GM21717 (cell line): ENCODE measurements around the gene GYG2.
"Not testable (repeated sequence)": the region's sequence is repeated elsewhere in the genome, so short reads cannot be mapped to it uniquely, and the experiment has no call there.

Source experiments
- ATAC-seq: cut with Tn5 transposase; IDR thresholded peaks from one replicate; pipeline ENCODE4 v1.9.1; 2021; ENCODE audit warnings: mild to moderate bottlenecking, moderate library complexity; ENCODE audit not compliant: unreplicated experiment

GYG2 gene

DNA sequence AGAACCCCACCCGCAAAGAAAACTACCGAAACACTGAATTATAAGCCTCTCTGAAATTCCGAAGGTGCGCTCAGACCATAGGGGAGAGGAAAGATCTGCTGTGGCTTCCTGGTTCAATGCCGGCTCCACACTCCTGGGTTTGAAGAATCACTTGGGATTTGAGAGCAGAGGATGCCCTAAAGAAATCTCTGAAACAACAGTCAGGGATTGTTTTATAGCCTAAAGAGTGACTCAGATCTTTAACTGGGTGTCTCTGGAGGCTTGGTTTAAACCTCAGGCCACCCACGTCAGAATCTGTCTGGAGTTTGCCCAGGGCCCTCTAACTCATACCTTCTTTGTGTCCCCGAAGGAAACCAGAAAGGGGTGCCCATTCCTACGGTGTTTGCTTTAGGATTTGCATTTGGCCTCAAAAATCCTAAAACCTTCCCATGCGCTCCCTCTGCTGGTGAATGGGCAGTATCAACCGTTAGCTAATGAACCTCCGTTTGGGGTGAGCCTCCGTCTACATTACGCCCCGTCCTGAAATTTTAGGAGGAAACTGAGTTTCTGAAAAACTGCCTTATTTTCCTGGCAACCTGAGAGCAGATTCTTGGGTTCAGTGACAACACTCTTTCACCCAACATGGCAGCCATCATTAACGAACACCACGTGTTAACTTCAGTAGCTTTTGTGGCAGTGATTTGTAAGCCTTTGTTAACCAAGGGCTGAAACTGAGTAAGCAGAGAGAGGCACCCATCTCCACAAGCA, 16.4 kb upstream of the GYG2 start:
- not testable (repeated sequence) for ATAC-seq

DNA sequence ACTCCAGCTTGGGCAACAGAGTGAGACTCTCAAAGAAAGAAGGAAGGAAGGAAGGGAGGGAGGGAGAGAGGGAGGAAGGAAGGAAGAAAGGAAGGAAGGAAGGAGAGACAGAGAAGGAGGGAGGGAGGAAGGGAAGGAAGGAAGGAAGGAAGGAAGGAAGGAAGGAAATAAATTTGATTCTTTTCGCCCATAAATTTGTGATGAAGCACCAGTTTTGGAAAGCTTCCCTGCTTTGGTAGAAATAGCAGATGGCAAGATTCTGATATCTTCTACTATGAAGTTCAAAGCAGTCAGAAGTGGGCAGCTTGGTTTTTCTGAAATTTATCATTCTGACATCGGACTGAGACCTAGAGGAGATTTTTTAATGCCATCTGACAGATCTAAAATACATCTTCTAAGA, 11.7 kb upstream of the GYG2 start:
- no peak for ATAC-seq

DNA sequence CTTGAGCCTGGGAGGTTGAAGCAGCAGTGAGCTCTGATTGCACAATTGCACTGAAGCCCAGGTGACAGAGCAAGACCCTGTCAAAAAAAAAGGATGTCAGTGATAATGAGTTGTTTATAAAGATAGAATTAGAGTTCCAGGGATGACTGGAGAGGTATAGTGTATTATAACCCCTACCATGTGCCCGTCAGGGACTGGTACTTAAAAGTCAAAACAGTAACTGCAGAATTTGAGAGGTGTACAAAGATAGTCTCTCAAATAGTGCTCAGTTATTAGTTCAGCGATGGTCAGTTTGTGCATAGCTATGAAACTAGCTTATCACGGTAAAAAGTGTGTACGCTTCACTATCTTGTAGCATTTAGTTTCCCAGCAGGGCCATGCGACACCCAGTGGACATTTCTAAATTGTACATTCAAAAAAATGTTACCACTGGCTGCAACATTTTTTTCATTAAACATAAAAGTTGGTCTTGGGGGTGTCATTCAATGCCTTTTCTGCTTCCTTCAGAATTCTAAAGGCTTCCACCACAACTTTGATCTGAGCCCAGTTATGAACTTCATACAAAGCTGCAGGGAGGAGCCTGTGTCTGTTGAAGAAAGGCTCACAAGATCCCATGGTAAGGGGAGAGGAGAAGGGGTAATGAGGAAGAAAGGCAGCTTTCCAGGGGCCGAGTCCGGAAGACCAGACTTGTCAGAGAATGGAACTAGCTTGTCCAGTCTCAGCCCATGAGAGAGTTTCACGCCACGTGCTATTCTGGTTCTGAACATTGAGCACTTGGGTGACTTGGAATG, 9.2 kb upstream of the GYG2 start:
- ATAC-seq = no peak

DNA sequence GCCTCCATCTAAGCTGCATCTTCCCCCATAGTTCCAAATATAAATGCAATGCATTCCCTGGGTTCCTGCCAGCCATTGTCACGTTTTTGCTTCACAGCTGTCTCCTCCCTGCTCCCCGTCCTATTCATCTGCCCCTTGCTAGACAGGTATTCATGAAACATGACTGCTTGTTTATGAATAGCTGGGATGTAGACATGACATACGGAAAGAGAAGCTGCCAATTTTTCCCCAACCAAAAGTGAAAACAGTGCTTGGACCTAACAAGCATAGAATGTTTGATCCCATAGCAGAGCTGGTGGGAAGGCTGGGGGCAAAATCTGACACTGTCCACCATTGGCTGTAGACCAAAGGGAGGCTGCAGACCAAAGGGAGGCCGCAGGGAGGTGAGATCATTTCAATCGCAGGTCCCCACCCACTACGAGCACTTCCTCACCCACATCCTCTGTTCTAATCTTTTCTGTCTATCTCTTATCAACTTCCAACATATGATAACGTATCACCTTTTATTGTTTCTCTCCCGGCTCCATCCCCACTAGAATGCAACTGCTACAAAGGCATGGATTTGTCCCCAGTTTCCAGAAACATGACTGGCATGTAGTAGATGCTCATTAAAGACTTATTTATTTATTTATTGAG, 8.5 kb upstream of the GYG2 start:
- ATAC-seq = no peak

DNA sequence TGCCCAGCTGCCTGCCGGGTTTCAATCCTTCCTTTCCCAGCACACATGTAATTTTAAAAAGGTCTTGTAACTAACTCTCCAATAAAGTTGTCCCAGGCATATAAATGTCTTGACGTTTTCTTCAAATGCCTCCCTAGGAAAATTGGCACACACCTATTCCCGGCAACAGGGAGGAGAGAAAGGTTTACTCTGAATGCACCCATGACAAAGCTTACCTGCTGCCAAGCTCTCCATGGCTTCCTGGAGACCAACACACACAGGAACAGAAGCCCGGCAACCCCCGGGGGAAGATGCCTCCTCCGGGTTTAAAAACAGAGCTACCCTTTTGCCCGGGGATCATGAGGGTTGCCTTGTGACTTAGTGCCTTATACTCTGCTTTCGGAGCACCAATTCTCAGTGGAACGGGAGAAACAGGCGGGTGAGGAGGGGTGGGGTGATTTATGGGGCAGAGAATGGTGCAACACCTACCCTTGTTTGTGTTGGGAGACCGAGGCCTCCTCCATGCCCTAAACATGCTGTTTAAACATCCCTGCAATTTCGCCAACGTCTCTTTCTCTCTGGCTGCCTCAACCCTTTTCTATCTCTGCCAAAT, 4.8 kb upstream of the GYG2 start:
- ATAC-seq = no peak

DNA sequence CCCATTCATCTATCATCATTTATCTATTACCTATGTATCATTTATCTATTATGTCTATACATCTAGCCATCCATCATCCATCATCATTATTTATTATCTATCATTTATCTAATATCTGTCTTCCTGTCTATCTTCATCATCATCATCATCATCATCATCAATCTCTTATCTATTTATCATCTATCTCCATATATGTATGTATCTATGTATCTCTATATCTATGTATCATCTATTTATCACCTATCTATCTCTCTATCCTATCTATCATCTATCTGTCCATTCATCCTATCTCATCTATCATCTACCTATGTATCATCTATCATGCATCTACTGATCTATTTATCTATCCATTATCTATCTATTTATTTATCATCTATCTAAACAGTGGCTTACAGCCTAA, 3.8 kb upstream of the GYG2 start:
- no peak for ATAC-seq

DNA sequence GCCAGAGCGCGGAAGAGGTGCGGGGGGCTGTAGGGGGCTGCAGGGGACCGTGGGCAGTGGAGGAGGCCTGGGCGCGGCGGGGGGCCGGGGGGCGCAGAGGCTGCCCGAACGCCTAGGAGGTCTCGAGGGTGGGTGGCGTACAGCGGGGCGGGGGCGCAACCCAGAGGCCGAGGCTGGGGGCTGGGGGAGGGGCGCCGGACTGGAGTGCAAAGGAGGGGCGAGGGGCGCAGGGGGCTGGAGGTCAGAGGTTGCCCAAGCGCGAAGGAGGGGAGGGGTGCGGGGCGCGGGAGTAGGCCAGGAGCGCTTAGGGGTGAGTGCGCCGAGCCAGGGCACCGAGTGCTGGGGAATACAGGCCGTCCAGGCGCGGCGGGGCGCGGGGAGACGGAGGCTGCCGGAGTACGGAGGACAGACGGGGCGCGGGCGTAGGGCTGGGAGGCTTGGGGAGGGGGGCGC, 255 bp downstream of the GYG2 start:
- ATAC-seq = no peak

DNA sequence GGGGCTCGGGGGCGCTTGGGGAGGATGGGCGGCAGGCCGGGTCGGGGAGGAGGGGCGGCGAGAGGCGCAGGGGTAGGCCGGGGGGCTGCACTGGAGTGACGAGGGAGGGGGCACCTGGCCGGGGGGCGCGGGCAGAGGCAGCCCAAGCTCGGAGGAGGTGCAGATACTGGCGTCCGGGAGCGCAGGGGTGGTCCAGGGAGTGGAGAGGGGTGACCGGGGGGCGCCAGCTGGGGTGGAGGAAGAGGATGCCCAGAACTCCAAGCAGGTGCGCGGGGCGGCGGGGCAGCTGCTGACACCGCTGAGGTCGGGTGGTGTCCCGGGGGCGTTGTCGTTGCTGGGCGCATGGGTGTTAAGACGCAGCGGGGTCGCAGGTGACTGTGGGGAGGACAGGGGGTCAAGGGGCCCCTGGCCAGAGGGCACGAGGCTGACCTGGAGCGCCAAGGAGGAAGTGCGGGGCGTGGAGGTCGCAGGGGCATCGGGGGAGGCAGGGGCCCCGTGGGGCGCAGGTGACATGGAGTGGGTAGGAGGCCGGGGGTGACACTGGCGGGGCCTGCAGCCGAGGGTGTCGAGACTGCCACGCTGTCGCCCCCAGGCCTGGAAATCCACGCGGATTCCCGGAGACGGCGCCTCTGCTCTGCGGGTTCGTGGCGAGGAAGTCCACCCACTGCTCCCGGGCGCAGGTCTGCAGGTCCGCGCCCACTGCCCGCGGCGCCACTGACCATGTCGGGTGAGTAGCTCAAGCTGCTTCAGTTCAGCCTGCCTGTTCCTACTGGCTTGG, 928 bp downstream of the GYG2 start:
- no peak for ATAC-seq

DNA sequence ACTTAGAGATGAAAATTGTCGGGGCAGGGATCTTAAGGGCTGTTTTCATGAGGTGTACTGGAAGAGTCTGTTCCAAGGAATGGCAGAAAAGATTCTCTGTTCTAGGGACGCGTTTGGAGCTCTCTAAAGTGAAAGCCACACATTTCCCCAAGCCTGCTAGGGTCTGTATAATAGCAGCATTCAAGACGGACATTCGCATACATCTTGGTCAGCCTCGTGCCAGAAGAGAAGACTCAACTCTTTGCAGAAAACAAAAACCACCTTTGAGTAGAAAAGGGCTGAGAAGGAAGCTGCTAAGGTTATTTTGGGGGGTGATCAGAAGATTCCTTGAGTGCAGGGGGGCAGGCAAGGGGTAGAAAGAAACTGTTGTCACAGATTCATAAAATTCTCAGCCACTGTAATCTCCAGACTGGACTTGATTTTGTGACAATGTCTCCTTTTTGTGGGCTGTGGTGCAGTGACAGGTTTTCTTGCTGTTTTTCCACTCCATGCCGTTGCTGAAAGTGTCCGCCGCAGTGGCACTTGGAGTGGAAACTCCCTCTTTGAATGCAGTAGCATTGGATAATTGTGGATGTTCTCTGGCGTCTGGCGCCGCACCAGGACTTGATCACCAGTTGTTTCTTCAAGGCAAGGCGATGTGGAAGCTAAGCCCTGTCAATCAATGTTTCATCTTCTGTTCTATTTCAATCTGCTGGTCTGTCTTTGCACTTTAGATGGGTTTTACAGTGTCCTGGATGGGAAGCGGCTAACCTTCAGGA, 2.9 kb downstream of the GYG2 start:
- ATAC-seq = no peak

DNA sequence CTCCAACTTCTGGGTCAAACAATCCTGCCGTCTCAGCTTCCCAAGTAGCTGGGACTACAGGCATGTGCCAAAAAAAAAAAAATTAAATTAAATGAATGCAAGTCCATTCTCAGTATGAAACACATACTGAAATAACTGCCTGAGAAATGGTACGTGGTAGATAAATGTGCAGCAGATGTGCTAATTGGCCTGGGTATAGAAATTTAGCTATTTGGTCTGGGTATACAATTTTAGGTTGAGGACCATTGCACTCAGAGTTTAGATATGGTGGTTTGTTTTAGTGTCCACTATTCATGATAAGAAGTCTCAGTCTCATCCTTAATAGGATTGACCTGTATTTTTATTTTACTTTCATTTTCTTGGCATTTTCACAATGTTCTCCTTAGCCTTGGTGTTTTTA, 9.2 kb downstream of the GYG2 start:
- ATAC-seq = no peak

DNA sequence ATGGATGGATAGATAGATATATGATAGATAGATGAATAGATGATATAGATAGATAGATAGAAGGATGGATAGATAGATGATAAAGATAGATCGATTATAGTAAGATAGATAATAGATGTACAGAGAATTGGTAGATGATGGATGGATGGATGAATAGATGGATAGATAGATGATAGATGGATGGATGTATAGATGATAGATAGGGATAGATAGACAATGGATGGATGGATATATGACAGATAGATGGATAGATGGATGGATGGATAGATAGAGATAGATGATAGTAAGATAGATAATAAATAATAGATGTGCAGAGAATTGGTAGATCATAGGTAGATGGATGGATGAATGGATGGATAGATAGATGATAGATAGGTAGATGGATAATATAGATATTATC, 12.2 kb downstream of the GYG2 start:
- no peak for ATAC-seq

DNA sequence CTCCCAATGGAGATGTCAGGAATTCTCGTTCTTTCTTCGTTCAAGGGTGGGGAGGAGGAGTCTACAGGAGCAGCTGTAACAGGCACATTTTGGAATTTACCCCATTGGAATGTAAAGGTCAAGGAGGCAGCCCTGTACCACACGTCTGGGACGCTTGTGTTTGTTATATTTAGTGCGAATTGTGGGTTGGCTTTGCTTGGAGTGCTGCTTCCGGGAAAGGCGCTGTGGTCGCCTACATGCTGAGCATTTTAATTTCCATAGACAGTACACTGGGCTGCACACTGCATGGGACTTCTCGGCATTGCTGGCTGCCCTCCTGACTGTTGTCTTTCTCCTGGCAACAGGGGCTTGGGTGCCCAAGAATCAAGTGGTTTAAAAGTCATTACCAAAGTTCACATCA, 12.8 kb downstream of the GYG2 start:
- no peak for ATAC-seq

DNA sequence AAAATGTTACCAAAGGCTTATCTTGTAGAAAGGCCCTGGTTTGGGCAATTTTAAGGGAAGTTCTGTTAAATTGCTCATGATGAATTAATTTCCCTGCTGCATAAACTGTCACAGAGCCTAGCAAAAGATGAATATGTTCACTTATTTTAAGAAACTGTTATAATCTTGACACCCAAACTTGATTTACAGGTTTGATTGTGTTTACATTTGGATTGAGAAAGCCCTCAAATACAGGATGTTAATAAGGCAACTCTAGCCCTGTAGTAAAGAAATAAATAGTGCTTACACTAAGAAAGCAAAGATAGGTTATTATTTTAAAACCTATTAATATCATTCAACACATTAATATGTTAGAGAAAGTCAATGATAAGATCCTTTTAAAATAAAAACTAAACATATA, 18.3 kb downstream of the GYG2 start:
- no peak for ATAC-seq

DNA sequence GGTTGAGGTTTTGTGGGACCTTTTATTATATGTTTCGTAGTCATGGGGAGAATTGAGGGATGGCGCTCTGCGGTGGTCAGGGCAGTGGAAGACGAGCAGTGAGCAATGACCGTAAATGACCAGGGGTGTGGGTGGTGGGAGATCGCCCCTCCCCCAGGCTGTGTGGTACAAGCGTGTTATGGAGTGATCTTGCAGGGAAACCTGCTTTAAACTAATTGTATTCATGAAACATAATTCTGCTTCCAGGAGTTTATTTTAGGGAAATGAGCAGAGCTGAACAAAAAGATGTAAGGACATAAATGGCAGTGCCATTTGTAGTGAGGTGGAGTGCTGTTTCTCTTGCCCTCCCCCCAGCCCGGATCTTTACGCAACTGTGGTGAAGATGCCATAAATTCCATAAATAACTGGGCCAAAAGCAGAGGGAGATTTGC, 20.2 kb downstream of the GYG2 start:
- no peak for ATAC-seq

DNA sequence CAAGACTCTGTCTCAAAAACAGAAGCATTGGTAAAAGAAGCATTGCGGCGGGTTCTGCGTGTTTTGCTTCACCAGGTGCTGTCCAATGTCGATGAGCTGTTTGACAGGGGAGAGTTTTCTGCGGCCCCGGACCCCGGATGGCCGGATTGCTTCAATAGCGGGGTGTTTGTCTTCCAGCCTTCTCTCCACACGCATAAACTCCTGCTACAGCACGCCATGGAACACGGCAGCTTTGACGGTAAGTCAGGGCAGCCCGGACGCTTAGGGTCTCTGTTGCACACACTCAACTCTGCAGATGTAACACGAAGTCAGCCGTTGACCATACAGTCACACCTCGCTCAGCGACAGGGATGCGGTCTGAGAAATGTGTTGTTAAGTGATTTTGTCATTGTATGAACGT, 26.2 kb downstream of the GYG2 start:
- ATAC-seq = no peak

DNA sequence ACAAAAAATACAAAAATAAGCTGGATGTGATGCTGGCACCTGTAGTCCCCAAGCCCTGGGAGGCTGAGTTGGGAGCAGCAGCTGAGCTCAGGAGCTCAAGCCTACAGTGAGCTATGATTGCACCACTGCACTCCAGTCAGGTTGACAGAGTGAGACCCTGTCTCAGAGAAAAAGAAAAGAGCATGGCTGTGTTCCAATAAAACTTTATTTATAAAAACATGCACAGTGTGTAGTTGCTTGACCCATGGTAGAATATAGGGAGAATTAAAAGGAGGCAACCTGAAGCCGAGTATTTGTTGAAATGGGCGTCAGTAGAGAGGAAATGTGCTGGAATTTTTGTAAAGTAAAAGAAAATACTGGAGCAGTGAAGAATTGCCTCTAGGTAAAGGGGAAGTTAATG, 27.0 kb downstream of the GYG2 start:
- no peak for ATAC-seq

DNA sequence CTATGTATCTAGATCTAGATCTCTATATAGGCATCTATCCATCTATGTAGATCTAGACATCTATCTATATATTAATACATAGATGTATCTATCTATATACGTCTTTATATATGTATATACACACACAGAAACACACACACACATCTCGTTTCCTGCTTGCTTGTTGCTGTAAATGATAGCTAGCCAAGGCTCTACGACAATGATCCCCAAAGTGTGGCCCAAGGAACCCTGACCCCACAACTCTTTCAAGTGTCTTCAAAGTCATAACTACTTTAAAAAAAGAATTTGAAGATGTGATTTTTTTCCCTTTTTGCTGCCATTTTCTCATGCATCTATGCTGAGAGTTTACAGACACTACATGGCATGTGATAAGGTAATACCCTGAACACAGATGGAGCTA, 28.8 kb downstream of the GYG2 start:
- ATAC-seq = no peak

DNA sequence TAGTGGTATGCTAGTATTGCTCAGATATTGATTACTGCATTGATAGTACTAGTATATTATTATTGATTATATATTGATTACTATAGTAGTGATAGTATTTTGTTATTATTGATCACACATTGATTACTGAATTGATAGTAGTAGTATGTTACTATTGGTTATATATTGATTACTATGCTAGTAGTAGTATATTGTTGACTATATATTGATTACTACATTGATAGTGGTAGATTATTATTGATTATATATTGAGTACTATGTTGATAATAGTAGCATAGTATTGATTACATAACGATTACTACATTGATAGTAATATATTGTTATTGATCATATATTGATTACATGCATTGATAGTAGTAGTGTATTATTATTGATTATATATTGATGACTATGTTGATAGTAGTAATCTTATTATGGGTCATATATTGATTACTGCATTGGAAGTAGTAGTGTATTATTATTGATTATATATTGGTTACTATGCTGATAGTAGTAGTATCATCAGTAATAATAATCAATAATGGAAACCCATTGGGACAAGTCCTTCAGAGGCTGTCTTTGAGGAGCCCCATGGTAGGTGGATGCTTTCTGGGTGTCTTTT, 30.6 kb downstream of the GYG2 start:
- ATAC-seq = no peak

DNA sequence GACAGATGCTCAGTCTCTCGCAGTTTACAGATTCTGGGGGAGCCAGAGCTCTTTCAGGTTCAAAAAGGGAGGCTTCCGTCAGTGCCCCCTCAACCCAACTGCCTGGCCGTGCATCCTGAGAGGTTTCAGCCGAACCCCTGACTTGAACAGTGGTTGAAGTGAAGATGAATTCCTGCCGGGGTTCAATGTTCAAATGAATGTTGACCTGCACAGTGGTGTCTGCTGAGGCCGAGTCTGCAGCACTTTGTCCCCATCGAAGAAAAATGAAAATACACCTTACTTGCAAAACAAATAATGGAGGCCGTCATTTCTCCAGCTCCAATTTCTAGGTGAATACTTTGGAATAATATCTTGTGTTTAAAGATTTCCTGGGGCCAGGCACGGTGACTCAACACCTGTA, 33.7 kb downstream of the GYG2 start:
- ATAC-seq = no peak

DNA sequence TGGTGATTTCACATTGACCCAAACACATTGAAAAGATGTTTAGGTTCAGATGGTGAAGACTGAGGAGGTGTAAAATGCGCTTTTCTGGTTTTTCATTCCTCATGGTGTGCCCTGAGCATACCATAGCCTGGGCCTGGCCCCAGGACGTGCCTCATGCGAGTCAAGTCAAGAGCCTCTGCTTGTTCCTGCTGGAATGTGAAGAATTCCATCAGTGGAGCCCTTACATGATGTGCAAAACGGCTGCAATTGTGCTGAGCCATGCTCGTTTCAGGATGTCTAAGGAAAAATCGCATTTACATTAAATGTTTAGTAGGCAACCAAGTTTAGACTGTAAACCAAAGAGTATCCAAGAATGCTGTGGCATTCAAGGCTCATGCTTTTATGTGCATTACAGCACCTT, 34.9 kb downstream of the GYG2 start:
- ATAC-seq = no peak
